GM19395 (cell line): ENCODE measurements around the gene GINS2.

ENCODE experiments used
- ATAC-seq: cut with Tn5 transposase; IDR thresholded peaks from one replicate; pipeline ENCODE4 v1.9.1; 2021; ENCODE audit warnings: mild to moderate bottlenecking, moderate library complexity; ENCODE audit not compliant: unreplicated experiment

Gene GINS2

DNA sequence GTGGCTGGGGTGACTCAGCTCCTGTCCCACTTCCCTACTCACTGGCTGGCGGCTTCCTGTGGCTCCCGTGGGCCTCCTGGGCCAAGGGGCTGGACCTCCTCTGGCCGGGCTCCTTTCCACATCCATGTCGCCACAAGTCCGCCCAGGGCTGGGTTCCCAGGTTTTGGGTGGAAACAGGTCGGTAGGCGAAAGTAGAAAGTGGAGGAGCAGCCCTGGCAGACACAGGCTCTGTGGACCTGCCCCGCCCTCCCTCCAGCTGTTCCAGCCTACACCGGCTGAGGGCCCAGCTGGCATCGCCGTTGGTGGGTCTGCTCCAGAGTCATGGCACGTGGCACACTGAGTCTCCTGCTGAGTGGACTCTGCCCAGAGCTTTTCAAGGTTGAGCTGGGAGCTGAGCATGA, 47.0 kb downstream of the GINS2 start:
- no peak for ATAC-seq

DNA sequence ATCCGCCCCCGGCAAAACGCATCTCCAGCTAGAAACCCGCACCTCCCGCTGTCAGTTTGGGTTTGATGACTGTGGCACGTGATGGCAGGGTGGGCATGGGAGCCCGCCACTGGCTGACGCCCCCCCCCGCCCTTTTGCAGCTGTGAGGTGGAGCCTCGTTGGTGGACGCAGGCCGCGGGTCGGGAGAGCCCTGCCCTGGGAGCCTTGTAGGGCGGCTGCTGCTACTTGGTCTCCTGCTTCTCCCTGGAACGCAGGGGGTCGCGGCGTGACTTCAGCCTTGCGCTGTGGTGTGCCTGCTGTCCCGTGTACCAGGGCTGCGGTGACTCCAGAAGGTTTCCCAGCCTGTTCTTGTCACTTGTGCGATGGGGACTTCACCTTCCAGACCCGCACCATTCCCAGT, 47.4 kb downstream of the GINS2 start:
- ATAC-seq = no peak

DNA sequence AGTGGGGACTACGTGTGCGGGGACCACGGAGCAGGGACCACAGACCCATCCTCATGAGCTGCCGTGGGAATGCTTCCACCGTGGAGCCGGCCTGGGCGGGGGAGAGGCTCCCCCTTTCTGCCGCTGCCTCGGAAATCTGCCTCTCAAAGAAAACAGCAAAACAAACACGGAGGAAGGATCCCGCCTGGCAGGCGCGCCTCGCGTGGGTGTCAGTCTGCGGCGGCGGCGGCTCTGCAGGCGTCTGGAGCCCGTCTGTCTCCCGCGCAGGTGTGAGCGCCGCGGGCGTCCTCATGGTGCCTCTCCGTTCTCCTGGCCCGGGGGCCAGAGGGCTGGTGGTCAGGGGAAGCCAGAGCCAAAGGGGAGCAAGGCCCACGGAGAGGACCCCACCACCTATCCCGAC, 48.2 kb downstream of the GINS2 start:
- no peak for ATAC-seq

DNA sequence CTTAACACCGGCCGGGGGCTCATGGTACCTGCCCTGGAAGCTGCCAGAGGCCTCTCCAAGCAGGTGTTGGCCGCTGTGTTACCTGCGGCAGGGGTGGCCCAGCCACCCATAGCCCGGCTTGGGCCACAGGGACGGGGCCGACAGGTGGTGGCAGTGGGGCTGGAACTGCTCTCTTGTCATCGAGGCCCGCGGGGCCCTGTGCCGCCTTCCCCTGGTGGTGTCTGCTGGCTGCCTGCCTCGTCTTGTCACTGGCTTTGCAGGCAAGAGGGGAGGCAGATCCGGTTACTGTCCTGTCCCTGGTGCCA, 48.5 kb downstream of the GINS2 start:
- ATAC-seq = no peak

DNA sequence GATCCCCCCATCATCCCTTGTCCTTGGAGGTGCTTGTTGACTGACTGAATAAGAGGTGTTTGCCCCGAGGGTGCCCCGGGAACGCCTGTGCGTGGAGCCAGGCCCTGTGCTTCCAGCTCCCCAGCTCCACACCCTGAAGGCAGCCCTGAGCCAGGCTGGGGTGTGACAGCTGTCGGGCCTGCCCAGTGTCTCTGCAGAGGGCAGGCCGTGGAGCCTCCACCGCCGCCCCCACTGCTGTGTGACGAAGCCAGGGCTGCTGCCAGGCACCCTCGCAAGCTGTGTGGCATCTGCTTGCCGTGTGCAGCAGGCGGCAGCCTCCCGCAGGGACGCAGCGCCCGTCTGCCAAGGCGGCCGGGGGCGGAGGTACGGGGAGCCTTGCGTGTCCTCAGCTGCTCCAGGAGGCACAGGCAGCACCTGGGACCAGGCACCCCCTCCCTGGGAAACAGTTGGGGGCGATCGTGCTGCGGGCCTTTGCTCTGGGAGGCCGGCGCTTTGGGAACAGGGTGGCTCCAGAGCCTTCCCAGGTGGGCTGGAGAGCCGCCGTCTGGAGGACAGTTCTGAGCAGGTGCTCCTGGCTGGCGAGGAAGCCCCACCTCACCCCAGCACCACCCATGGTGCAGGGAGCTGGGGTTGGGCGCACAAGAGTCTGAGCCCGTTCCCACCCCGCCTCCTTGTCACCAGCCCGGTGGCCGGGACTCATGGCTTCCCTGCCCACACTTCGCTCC, 49.1 kb downstream of the GINS2 start:
- no peak for ATAC-seq

DNA sequence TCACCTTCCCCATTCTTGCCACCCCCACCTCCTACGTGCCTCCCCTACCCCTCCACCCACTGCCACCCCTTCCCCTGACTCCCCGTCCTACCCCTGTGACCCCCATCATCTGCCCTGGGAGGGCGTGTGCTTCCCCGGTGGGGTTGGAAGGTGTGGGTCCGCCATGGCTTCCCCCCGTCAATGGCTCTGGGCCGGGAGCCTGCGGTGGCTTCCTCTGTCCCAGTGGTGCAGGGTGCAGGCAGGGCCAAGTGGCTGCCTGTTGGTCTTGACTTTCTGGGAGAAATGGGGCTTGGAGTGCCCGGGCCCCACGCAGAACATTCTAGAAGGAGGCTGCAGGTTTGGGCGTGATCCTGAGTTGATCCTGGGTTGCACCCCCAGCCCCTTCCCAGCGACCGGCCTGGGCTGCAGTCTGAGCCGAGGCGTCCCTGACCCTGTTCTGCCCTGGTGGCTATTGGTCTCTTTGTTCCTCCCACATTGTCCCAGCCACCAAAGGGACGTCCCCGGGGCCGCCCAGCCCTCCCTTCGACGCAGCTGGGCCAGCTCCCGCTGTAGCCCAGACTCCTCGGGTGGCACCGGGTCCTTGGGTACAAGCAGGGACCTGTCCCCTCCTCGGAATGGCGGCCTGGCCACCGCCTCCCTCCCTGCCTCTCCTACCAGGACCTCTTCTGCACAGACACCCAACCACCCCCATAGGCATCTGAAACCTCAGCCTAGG, 49.9 kb downstream of the GINS2 start:
- ATAC-seq = no peak

DNA sequence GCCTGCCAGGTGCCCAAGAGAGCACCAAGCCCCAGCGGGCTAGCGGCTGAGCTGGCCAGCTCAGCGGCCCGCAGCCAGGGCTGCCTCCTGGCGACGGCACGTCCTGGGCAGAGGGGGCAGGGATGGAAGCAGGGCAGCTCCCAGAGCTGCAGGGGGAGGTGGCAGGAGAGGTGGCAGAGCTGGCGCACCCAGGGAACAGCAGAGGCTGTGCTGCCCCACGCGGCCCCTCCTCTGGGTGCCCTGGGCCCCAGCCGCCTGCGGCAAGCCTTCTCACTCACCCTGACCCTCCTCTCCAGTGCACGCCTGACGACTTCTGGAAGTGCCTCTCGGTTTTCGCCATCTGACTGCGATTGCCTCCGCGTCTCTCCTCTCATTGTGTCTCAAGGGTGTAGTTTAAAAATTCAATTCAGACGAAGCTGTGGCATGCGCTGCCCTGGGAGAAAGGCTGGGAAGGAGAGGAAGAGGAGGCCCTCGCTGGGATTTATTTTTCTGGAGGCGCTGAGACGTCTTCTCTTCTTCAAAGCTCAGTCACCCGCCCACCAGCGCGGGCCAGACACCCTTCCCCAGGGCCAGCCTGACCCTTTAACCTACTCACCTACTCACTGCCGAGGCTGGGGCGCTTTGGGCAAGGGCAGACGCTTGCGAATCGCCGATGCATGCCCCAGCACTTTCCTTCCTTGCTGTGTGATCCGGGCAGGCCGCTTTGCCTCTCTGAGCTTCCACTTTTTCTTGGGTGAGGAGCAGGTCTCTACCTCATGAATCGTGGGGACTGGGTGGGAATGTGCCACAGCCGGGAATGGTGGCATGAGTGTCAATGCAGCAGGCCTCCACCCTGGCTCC, 50.7 kb downstream of the GINS2 start:
- no peak for ATAC-seq

DNA sequence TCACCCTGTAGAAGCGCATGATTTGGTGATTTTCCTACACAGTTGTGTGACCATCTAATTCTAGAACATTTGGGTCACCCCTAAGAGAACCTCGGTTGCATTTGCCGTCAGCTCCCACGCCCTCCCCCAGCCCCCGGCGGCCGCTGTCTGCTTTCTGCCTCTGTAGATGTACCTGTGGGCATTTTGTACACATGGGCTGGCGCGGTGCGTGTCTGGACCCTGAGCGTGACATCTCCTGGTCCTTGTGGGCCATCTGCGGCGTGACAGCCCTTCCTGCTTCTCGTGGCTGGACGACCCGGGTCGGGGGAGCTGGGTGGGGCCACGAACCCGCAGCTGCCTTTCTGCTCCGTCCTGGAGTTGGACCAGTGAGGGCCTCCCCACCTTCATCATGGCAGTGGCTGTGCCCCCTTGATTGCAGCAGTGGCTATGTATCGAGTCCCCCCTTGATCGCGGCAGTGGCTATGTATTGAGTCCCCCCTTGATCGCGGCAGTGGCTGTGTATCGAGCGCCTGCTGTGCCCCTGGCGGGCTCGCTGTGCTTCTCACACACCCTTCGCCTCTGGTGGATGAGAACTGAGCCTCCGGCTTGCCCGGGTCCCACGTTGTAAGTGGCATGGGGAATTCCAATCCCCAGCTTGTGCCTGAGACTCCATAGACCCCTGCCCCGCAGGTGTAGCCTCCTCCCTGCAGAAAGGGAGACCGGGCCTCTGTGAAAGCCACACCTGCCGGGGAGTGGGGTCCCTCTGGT, 51.5 kb downstream of the GINS2 start:
- no peak for ATAC-seq

DNA sequence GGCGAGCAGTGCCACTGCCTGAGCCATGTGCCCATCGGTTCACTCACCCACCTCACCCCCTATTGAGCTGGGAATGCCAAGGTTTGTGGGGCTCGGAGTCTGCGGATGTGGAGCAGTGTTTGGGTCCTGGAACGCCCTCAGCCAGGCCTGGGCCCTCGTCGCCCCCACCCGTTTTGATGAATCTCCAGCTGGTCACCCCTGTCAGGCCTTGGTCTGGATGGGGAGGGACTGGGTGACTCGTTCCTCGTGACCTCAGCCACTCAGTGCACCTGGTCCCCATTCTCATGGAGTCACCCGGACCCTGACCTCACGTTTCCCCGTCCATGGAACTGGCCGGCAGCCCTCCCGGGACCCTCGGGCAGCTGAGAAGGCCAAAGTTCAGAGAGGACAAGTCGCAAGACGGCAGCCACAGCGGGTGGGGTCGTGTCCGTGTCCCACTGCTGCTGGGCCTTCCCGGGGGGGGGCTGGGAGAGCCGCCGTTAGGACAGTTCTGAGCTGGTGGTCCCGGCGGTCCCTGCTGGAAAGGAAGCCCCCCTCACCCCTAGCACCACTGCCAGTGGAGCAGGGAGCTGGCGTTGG, 52.4 kb downstream of the GINS2 start:
- no peak for ATAC-seq

DNA sequence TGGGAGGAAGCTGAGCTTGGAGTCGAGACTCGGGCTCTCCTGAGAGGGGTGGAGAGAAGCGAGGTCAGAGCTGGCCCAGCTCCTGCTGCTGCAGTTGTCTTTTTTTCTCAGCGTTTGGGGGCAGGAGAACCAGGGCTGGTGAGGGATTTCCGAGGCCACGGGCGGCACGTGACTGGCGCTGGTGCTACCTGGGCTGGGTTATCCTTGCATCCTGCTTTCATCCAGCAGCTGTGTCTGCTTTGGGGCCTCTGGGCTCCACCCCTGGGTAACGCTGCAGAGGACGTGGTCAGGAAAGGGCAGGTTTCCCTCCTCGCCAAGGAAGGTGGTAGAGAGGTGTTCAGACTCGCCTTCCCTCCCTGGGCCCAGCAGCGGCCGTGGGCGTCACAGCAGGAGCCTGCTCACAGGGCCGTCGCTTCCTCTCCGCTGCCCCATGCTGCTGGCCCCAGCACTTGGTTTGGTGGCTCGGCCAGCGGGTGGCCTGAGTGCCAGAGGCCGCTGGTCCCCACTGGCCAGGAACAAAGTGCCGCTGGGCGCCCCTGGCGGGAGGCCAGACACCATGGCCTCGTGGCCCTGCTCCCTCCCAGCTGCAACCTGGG, 53.1 kb downstream of the GINS2 start:
- no peak for ATAC-seq

DNA sequence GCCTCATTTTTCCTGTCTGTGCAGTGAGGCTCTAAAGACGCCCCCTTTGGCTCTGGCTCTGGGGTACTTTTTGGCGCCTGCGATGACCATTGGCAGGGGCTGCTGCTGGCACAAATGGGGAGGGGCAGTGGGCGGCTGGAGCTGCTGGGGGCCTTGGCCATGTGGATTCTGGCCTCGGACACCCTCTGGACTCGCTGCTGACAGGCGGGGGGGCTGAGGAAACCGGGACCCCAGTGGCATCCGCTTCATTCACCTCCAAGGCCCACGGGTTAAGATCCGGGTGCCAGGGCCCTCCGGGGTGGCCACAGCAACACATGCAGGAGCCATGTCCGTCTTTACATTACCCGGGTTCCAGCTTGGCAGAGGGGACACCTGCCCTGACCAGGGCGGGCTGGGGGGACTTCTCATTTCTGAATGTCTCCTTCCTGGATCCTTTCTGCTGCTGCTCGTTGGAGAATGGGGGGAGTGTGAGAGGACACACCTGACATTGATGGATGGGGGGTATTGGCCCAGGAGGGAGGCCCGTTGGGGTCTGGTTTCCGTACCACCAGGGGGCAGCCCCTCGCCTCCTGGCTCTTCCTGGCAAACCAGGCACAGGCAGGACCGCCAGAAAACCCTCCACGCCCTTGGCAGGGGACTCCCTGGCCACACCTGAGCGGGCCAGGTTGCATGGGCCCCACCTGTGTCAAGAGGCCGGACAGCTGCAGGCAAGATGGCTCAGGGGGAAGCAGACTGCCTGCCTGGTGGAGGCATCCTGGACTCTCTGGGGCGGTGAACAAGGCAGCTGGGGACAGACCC, 53.8 kb downstream of the GINS2 start:
- ATAC-seq = no peak

DNA sequence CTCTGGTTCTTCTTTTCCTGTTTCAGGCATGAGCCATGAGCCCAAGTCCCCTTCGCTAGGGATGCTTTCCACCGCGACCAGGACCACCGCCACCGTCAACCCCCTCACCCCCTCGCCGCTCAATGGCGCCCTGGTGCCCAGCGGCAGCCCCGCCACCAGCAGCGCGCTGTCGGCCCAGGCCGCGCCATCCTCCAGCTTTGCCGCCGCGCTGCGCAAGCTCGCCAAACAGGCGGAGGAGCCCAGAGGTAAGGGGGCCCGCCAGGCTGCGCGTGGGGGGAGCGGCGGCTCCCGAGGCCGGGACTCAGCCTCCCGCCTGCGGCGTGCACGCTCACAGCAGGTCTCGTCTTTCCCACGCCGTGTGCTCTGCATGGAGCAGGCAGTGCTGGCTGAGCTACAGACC, 54.9 kb downstream of the GINS2 start:
- no peak for ATAC-seq

DNA sequence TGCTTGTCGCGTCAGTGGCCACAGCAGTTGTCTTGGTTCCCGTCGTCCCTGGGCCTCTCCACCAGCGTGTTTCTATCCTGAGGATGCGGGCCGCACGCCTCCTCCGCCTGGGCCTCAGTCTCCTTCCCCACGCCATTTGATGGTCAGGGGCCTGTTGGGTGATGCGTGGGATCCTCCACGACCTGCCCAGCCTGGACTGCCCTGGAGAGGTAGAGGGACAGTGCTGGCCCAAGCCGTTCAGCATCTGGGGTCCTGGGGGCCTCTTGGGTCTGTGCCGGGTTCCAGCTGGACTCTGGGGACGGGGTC, 55.4 kb downstream of the GINS2 start:
- no peak for ATAC-seq

DNA sequence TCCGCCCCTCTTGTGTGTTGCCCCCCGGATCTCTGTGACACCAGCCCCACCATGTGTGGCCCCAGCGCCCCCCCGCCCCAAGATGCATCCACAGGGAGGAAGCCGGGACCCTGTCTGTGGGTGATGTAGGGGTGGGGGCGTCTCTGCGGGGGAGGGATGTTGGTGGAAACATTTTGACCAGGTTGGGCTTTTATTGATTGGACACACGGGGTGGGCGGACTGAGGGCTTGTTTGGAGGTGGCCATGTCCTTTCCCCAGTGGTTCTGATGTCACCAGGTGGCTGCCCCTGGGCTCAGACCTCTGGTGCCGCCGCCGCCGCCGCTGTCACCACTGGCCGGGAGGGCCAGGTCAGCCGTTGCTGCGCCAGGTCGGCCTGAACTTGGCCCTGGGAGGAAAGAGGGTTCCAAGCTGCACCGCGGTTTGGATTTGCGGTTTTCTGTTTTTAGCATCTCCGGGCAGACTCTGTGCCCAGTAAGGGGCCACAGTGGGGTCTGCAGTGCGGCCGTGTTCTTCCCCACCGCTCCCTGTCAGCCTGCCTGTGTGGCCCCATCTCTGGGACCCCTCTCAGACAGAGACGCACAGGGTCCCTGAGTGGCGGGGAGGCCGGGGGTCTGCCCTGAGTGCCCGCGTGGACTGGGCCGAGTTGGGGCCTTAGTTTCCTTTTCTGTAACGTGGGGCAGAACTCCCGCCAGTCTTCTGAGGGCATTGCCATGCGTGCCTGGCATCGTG, 55.9 kb downstream of the GINS2 start:
- ATAC-seq = no peak

DNA sequence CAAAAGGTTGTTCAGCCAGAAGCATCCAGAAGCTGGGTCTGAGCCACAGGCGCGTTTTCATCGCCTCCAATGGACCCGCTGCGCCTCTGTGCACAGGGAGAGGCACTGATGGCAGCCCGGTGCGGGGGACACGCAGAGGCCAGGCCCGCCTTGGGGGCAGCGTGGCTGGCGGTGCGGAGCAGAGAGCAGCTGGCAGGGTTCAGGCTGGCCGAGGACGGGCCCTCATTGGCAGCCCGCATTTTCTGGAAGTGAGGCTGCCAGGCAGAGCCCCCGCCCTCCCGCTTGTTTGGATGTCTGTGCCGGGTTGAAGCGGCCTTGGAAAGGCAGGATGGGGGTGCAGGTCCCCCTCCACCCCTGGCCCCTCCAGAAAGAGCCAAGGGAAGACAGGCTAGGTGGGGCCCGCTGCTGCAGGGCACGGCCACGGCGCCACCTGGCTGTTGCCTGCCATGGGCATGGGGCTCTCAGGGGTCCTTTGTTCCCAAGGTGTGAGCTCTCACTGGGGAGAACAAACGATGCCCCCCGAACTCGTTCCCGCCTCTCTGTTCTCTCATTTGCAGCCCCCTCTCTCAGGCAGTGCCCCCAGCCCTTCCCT, 56.9 kb downstream of the GINS2 start:
- ATAC-seq = no peak

DNA sequence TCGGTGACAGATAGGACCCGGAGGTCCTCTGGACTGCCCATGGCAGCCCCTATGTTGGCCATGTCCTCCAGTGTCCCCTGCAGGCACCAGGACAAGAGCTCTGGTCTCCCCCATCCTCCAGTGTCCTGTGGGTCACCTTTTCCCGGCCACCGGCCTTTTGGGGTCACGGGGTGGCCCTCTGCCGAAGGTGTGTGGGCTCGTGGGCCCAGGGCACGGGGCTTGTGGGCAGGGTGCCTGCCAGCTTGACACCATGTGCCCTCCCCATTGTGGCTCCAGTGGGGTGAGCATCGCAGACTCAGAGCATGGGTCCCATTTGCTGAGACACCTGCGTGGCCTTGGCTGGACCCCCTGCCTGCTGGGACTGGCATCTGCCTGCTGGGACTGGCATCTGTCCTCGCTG, 57.5 kb downstream of the GINS2 start:
- ATAC-seq = no peak

DNA sequence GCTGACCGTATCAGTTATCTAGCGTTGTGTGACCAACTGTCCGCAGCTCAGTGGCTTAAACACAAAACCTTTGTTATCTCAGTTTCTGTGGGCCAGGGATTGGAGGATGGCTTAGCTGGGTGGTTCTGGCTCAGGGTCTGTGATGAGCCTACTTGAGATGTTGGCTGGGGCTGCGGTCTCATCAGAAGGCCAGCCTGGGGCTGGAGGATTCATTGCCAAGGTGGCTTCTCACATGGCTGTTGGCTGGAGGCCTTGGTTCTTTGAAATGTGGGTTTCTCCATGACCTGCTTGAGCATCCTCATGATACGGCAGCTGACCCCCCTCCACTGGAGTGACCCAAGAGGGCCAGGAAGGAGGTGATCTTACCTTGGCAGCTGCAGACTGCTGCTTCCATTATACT, 58.9 kb downstream of the GINS2 start:
- ATAC-seq = no peak

DNA sequence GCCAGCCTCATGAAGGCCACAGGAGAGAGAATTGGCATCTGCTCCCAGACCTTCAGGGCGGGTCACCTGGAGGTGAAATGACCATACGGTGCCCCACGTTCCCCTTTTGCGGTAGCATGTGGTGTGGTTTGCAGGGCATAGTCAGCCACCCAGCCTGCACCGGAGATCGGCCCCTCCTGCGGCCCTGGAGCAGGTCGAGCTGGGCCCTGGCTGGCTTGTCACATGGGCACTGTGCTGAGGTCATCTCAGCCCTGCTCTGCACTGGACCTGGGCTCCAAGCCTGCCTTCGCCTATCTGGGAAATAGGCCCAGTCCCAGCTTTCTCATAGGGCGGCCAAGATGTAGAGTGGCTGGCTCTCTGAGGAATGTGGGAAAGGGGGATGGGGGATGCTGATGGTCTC, 59.4 kb downstream of the GINS2 start:
- no peak for ATAC-seq

DNA sequence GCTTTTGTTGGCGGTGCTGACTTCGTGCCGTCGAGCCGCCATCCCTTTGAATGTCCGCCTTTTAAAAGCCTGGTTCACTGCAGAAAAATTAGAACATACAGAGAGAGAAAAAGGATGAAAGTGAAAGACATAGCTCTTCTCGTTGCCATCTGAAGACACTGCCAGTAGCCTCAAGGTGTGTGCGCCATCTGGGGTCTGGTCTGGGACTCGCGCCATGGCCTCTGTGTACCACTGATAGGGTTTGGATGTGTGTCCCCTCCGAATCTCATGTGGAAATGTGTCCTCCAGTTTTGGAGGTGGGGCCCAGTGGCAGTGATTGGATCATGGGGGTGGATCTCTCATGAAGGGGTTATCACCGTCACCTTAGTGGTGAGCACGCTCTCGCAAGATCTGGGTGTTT, 60.1 kb downstream of the GINS2 start:
- ATAC-seq = no peak
